Measurements from ENCODE around the gene NTSR1.

DNA sequence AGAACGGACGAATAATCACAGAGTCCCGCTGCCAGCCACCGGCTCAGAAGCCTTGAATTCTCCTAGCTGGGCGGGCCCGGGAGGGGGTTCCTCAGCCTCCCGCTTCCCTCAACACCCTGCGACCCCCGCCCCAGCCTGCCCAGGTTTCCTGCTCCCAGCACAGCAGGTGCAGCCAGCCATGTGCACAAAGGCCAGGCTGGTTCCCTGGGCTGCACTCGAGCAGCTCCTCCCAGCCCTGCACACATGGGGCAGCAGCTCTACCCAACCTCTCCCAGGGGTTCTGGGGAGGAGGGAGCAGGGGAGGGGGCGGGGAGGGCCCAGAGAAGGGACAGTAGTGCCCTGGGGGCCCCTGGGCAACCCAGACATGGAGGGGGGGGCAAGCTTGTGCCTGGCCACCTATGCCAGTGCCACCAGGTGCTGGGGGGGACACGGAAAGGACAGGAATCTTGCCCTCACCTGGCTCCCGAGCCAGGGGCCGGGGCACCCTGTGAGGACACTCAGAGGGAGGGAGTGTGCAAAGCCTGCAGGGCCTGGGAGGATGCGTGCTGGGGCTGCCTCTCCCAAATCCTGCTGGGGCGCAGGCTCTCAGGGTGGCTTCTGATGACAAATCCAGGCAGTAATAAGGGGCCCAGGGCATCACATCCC, 1.2 kb upstream of the NTSR1 start:
- TF ChIP-seq, protein P1, sequence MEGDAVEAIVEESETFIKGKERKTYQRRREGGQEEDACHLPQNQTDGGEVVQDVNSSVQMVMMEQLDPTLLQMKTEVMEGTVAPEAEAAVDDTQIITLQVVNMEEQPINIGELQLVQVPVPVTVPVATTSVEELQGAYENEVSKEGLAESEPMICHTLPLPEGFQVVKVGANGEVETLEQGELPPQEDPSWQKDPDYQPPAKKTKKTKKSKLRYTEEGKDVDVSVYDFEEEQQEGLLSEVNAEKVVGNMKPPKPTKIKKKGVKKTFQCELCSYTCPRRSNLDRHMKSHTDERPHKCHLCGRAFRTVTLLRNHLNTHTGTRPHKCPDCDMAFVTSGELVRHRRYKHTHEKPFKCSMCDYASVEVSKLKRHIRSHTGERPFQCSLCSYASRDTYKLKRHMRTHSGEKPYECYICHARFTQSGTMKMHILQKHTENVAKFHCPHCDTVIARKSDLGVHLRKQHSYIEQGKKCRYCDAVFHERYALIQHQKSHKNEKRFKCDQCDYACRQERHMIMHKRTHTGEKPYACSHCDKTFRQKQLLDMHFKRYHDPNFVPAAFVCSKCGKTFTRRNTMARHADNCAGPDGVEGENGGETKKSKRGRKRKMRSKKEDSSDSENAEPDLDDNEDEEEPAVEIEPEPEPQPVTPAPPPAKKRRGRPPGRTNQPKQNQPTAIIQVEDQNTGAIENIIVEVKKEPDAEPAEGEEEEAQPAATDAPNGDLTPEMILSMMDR (conservative IDR thresholded peaks at IDR 0.05; ENCODE audit: low read depth in 2 of 2) = no peak
- no peak for TF ChIP-seq EZH2phosphoT487 (IDR thresholded peaks at IDR 0.05; ENCODE audit: unreplicated experiment)
- TF ChIP-seq POLR2AphosphoS5 (IDR thresholded peaks at IDR 0.05; ENCODE audit: low read depth) = no peak
- TF ChIP-seq CREB1 (CRISPR knock-in tag; IDR thresholded peaks at IDR 0.05; ENCODE audit: low read depth) = no peak
- TF ChIP-seq, protein P2, sequence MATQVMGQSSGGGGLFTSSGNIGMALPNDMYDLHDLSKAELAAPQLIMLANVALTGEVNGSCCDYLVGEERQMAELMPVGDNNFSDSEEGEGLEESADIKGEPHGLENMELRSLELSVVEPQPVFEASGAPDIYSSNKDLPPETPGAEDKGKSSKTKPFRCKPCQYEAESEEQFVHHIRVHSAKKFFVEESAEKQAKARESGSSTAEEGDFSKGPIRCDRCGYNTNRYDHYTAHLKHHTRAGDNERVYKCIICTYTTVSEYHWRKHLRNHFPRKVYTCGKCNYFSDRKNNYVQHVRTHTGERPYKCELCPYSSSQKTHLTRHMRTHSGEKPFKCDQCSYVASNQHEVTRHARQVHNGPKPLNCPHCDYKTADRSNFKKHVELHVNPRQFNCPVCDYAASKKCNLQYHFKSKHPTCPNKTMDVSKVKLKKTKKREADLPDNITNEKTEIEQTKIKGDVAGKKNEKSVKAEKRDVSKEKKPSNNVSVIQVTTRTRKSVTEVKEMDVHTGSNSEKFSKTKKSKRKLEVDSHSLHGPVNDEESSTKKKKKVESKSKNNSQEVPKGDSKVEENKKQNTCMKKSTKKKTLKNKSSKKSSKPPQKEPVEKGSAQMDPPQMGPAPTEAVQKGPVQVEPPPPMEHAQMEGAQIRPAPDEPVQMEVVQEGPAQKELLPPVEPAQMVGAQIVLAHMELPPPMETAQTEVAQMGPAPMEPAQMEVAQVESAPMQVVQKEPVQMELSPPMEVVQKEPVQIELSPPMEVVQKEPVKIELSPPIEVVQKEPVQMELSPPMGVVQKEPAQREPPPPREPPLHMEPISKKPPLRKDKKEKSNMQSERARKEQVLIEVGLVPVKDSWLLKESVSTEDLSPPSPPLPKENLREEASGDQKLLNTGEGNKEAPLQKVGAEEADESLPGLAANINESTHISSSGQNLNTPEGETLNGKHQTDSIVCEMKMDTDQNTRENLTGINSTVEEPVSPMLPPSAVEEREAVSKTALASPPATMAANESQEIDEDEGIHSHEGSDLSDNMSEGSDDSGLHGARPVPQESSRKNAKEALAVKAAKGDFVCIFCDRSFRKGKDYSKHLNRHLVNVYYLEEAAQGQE (IDR thresholded peaks at IDR 0.05; ENCODE audit: unreplicated experiment) = no peak
- TF ChIP-seq, protein P3, sequence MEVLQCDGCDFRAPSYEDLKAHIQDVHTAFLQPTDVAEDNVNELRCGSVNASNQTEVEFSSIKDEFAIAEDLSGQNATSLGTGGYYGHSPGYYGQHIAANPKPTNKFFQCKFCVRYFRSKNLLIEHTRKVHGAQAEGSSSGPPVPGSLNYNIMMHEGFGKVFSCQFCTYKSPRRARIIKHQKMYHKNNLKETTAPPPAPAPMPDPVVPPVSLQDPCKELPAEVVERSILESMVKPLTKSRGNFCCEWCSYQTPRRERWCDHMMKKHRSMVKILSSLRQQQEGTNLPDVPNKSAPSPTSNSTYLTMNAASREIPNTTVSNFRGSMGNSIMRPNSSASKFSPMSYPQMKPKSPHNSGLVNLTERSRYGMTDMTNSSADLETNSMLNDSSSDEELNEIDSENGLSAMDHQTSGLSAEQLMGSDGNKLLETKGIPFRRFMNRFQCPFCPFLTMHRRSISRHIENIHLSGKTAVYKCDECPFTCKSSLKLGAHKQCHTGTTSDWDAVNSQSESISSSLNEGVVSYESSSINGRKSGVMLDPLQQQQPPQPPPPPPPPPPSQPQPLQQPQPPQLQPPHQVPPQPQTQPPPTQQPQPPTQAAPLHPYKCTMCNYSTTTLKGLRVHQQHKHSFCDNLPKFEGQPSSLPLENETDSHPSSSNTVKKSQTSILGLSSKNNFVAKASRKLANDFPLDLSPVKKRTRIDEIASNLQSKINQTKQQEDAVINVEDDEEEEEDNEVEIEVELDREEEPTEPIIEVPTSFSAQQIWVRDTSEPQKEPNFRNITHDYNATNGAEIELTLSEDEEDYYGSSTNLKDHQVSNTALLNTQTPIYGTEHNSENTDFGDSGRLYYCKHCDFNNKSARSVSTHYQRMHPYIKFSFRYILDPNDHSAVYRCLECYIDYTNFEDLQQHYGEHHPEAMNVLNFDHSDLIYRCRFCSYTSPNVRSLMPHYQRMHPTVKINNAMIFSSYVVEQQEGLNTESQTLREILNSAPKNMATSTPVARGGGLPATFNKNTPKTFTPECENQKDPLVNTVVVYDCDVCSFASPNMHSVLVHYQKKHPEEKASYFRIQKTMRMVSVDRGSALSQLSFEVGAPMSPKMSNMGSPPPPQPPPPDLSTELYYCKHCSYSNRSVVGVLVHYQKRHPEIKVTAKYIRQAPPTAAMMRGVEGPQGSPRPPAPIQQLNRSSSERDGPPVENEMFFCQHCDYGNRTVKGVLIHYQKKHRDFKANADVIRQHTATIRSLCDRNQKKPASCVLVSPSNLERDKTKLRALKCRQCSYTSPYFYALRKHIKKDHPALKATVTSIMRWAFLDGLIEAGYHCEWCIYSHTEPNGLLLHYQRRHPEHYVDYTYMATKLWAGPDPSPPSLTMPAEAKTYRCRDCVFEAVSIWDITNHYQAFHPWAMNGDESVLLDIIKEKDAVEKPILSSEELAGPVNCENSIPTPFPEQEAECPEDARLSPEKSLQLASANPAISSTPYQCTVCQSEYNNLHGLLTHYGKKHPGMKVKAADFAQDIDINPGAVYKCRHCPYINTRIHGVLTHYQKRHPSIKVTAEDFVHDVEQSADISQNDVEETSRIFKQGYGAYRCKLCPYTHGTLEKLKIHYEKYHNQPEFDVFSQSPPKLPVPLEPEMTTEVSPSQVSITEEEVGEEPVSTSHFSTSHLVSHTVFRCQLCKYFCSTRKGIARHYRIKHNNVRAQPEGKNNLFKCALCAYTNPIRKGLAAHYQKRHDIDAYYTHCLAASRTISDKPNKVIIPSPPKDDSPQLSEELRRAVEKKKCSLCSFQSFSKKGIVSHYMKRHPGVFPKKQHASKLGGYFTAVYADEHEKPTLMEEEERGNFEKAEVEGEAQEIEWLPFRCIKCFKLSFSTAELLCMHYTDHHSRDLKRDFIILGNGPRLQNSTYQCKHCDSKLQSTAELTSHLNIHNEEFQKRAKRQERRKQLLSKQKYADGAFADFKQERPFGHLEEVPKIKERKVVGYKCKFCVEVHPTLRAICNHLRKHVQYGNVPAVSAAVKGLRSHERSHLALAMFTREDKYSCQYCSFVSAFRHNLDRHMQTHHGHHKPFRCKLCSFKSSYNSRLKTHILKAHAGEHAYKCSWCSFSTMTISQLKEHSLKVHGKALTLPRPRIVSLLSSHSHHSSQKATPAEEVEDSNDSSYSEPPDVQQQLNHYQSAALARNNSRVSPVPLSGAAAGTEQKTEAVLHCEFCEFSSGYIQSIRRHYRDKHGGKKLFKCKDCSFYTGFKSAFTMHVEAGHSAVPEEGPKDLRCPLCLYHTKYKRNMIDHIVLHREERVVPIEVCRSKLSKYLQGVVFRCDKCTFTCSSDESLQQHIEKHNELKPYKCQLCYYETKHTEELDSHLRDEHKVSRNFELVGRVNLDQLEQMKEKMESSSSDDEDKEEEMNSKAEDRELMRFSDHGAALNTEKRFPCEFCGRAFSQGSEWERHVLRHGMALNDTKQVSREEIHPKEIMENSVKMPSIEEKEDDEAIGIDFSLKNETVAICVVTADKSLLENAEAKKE (CRISPR knock-in tag; IDR thresholded peaks at IDR 0.05) = no peak
- no peak for TF ChIP-seq EZH2 (IDR thresholded peaks at IDR 0.05; ENCODE audit: low read depth, unreplicated experiment)
- no peak for TF ChIP-seq JUNB (IDR thresholded peaks at IDR 0.05; ENCODE audit: unreplicated experiment)
- no peak for TF ChIP-seq ZNF114 (CRISPR knock-in tag; IDR thresholded peaks at IDR 0.05)
- TF ChIP-seq, protein P4, sequence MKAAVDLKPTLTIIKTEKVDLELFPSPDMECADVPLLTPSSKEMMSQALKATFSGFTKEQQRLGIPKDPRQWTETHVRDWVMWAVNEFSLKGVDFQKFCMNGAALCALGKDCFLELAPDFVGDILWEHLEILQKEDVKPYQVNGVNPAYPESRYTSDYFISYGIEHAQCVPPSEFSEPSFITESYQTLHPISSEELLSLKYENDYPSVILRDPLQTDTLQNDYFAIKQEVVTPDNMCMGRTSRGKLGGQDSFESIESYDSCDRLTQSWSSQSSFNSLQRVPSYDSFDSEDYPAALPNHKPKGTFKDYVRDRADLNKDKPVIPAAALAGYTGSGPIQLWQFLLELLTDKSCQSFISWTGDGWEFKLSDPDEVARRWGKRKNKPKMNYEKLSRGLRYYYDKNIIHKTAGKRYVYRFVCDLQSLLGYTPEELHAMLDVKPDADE (IDR thresholded peaks at IDR 0.05) = no peak

All from GM23338 (cell line).